ENCODE measurements around the gene TRMT2A.

DNA sequence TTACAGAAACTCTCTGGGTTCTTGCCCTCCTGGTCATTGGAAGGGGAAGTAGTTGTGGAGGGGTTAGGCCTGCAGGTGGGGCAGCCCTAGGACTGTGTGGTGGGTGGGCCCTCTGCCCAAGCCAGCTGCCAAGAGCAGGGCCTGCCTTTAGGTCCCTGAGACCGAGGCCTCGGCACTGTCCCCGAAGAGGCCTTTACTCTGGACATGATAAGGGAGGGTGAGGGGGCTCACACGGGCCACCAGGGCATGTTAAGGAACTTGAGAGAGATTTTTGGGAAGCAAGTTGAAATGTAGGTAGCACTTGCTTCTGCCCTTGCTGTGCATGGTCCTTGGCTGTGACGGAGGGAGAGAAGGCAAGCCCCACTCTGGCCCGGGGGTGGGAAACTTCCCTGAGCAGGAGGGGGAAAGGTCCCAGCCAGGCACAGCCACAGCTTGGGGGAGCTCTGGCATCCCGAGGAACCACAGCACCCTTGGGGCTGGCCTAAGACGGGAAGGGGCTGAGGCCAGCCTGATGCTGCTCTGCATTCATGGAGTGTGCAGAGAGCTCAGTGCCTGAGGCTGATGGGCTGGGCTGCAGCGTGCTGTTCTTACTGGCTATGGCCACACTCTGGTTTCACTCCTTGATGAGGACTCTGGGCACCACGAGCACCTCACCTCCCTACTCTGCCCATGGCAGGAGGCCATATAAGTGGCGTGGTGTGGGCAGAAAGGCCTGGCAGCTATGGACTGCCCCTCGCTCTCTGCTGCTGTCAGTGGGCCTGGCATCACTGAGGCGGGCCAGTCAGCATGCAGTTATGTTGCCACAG is 8.9 kb downstream of the TRMT2A start:
- TF ChIP-seq, protein P1, sequence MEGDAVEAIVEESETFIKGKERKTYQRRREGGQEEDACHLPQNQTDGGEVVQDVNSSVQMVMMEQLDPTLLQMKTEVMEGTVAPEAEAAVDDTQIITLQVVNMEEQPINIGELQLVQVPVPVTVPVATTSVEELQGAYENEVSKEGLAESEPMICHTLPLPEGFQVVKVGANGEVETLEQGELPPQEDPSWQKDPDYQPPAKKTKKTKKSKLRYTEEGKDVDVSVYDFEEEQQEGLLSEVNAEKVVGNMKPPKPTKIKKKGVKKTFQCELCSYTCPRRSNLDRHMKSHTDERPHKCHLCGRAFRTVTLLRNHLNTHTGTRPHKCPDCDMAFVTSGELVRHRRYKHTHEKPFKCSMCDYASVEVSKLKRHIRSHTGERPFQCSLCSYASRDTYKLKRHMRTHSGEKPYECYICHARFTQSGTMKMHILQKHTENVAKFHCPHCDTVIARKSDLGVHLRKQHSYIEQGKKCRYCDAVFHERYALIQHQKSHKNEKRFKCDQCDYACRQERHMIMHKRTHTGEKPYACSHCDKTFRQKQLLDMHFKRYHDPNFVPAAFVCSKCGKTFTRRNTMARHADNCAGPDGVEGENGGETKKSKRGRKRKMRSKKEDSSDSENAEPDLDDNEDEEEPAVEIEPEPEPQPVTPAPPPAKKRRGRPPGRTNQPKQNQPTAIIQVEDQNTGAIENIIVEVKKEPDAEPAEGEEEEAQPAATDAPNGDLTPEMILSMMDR (IDR thresholded peaks at IDR 0.05; ENCODE audit: insufficient read depth, low read length, poor library complexity, severe bottlenecking): no peak
- no peak for TF ChIP-seq EZH2phosphoT487 (conservative IDR thresholded peaks at IDR 0.05; ENCODE audit: low read length)

Data from SU-DHL-6 (cell line).